Mammary epithelial cell (primary cell): ENCODE results near the gene CTXN2.

Experiments used
- CTCF ChIP-seq, 2 donors: IDR thresholded peaks in 1 of 2; conservative IDR thresholded peaks in 1 of 2; 2 replicates each; pipeline ENCODE4 v1.5.1; 2011 to 2012; ENCODE audit warnings: inconsistent platforms in 2 of 2, low read length in 2 of 2, mild to moderate bottlenecking in 2 of 2, control low read depth in 1 of 2, low read depth in 1 of 2; ENCODE audit not compliant: insufficient read depth in 1 of 2; ENCODE audit errors: extremely low read depth in 1 of 2
- EZH2 ChIP-seq: IDR thresholded peaks from 2 replicates; pipeline ENCODE4 v1.6.1; 2012; ENCODE audit warnings: low read length, inconsistent platforms, borderline replicate concordance

GRCh38 chr15:48242535-48242934 lies 51.1 kb downstream of the CTXN2 start:
- TF ChIP-seq CTCF (conservative IDR thresholded peaks at IDR 0.05 in 1 of 2, IDR thresholded peaks at IDR 0.05 in 1 of 2; ENCODE audit: extremely low read depth in 1 of 2, insufficient read depth in 1 of 2, low read depth in 1 of 2, low read length in 2 of 2) = no peak
- TF ChIP-seq EZH2 = no peak
